Measurements from ENCODE around the gene TMEM179B.
"Not testable (repeated sequence)": the region's sequence is repeated elsewhere in the genome, so short reads cannot be mapped to it uniquely, and the experiment has no call there.

TMEM179B gene

GRCh38 chr11:62789576-62789975, 2.4 kb downstream of the TMEM179B start:
- DNase-seq (ENCODE audit: low read depth), result no peak

DNA sequence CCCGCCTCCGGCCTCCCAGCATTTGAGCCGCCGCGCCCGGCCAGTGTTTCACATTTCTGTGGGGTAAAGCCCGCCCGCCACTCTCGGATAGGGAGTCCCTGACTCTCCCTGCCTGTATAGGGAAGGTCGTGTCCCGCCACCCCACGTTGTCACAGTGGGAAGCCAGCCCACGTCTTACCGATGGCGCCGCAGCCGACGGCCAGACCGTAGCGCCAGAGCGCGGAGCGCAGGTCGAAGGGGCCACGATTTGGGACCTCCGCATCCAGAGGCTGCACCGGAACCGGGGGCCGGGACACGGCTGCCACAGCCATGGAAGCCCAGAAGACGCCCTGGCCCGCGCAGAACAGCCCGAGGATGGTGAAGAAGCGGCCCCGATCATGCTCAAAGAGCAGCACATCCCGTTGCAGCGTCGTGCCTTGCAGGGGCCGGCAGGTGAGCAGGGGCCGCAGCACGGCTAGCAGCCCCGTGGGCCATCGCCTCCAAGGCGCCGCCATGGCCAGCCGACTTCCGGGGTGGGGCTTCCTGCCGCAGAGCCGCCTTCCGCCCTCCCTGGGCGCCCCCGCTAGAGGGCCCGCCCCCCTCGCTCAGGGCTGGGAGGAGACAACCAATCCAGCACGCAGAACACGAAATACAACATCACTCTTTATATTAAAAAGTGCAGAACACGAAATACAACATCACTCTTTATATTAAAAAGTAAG, 4.4 kb downstream of the TMEM179B start, which contains the start of gene TMEM223:
TSS of gene TMEM223 (minus strand) at position 506 of the 701 bp plus-strand sequence. CDS start at position 494, 12 bp downstream.
- DNase-seq (ENCODE audit: low read depth), result peak; percentile 80

GRCh38 chr11:62792202-62792575, 5.0 kb downstream of the TMEM179B start:
- no peak for DNase-seq (ENCODE audit: low read depth)

- no peak for DNase-seq (ENCODE audit: low read depth)
Measured at GRCh38 chr11:62794201-62794775, 7.1 kb downstream of the TMEM179B start.

GRCh38 chr11:62796281-62796680, 9.1 kb downstream of the TMEM179B start:
- DNase-seq (ENCODE audit: low read depth), result no peak

DNA sequence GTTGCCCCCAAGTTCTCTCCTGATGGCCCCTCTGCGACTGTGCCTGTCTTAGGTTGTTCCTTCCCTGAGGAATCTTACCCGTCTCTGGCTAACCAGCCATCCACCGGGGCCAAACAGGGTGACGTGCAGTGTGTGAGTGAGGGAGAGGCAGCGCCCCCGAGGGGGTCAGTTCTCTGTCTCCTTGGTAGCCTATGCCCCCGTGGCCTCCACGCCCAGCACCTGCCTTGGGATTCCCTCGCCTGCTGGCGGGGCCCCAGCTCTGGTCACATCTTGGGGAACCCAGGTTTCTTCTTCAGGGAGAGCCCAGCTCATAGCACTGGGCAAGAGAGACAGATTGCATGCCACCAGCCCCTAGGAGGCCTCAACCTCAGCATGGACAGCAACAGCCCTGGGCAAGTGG, 12.3 kb downstream of the TMEM179B start:
- no peak for DNase-seq (ENCODE audit: low read depth)

GRCh38 chr11:62801071-62801470, 13.9 kb downstream of the TMEM179B start:
- DNase-seq (ENCODE audit: low read depth), result no peak

DNA sequence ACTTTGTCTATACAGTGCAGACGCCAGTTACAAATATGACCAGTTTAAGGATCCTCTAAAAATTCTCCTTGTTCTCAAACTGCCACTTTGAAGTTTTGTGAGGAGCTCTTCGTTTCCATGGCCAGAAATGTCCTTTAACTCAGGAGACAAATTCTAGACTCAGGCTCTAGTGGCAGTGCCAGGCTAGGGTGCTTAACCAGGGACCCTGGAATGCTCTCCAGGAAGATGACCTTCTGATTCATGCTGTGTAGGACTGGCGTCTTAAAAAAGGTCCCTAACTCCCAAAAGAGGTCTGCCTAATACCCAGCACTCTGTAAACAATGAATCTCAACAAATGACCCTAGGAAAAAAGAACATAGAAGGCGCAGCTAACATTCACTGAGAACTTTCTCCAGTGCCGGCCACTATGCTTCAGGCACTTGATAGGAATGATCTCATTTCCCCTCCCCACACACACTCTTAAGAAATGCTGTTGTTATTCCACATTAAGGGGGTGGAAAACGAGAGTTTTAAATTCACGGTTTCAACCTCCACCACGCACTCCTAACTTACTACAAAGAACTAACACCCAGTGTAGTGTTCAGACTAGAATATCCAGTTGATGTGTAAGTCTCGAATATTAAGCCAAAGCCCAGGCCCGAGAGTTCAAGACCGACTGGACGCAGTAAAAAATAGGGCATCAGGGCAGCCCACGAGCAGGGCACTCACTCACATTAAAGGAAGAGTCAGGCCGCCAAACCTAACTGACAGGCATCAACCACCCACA, 17.3 kb downstream of the TMEM179B start:
- no peak for DNase-seq (ENCODE audit: low read depth)

GRCh38 chr11:62805076-62805892, 18.1 kb downstream of the TMEM179B start, which contains the start of gene NXF1:
Gene NXF1 (minus strand): TSS chr11:62805440. CDS start chr11:62805356, 84 bp downstream.
- peak; percentile 92 for DNase-seq (ENCODE audit: low read depth)

GRCh38 chr11:62805961-62806441, 18.8 kb downstream of the TMEM179B start:
- DNase-seq (ENCODE audit: low read depth), result no peak

DNA sequence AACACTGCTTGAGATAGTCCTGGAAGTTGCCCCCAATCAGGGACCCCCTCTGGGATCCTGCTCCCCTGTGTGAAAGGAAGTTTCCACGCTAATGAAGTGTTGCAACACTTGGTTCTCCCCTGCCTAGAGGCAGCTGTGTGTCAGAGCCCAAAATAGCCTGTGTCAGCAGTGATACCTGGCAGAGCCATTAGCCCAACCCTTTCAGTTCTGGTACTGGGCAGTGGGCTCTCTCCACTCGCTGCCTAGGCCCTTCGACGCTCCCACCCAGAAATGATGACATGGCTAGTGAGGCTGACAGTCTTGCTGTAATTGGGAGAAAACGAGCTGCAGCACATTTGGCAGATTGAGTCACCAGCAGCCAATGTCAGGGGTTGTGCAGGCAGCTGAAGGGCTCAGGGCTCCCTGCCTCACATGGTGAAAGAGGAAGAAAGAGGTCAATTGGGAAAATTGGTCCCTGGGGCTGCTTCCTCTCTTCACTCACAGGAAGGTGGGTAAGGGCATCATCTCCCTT, 19.5 kb downstream of the TMEM179B start:
- no peak for DNase-seq (ENCODE audit: low read depth)

GRCh38 chr11:62810748-62811147, 23.5 kb downstream of the TMEM179B start:
- DNase-seq (ENCODE audit: low read depth), result no peak

GRCh38 chr11:62811659-62812058, 24.5 kb downstream of the TMEM179B start:
- DNase-seq (ENCODE audit: low read depth), result no peak

- no peak for DNase-seq (ENCODE audit: low read depth)
Measured at GRCh38 chr11:62816557-62816956, 29.4 kb downstream of the TMEM179B start.

DNA sequence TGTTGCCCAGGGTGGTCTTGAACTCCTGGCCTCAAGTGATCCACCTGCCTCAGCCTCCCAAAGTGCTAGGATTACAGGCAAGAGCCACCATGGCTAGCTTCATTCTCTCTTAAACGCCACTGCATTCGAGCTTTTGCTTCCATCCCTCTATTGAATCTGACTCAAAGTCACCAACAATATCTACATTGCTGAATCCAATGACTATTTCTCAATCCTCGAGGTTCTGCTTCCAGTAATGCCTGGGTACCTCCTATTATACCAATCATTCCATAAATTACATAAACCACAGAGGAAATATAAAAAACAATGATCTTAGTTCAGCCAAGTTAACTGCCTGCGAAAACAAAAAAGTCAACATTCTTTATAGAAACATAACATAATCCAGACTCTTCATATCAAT, 29.9 kb downstream of the TMEM179B start:
- no peak for DNase-seq (ENCODE audit: low read depth)

DNA sequence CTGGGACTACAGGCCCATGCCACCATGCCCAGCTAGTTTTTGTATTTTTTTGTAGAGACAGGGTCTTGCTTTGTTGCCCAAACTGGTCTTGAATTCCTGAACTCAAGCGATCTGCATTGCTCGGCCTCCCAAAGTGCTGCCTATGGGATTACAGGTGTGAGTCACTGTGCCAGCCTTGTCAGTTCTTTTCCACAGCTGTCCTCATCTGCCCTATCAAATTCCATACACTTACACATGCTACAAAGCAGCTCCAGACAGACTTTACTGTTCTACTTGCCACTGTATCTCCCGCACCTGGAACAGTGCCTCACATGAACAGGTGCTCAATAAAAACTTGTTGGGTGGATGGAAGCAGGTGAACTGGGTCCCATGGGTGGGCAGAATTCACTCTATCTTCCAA, 36.5 kb downstream of the TMEM179B start:
- no peak for DNase-seq (ENCODE audit: low read depth)

DNA sequence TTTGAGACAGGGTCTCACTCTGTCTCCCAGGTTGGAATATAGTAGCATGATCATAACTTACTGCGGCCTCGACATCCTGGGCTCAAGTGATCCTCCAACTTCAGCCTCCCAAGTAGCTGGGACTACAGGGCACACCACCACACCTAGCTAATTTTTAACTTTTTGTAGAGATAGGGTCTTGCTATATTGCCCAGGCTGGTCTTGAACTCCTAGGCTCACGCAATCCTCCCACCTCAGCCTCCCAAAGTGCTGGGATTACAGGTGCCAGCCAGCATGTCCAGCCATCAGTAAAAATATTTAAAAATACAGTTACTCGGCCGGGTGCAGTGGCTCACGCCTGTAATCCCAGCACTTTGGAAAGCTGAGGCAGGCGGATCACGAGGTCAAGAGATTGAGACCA, 40.9 kb downstream of the TMEM179B start:
- DNase-seq (ENCODE audit: low read depth), result not testable (repeated sequence)

DNA sequence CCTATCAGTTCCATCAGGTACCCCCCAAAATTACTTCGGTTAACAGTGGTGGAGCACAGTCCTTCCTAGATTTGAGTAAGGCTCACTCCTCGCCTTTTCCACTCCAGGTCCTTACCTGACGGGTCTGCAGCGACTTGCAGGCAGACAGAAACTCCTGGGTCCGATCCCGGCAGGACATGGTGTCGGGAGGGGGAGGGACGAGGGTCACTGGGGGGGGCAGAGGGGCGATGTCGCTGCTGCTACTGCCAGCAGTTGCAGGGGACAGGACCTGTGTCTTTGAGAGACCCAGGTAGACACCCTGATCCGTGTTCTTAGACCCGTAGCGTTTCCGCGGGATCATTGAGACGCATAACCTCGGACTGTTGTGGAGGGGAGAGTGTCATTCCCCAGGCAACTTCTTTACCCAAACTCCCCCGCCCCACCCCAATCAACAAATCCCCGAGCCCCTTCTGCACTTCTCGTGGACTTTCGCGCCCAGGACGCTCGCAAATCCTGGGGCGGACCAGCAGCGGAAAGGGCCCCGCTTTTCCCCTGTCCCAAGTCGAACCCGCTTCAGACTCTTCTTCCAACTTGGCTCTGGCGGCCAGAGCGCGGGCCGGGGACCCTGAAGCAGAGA, 43.8 kb downstream of the TMEM179B start:
- no peak for DNase-seq (ENCODE audit: low read depth)

DNA sequence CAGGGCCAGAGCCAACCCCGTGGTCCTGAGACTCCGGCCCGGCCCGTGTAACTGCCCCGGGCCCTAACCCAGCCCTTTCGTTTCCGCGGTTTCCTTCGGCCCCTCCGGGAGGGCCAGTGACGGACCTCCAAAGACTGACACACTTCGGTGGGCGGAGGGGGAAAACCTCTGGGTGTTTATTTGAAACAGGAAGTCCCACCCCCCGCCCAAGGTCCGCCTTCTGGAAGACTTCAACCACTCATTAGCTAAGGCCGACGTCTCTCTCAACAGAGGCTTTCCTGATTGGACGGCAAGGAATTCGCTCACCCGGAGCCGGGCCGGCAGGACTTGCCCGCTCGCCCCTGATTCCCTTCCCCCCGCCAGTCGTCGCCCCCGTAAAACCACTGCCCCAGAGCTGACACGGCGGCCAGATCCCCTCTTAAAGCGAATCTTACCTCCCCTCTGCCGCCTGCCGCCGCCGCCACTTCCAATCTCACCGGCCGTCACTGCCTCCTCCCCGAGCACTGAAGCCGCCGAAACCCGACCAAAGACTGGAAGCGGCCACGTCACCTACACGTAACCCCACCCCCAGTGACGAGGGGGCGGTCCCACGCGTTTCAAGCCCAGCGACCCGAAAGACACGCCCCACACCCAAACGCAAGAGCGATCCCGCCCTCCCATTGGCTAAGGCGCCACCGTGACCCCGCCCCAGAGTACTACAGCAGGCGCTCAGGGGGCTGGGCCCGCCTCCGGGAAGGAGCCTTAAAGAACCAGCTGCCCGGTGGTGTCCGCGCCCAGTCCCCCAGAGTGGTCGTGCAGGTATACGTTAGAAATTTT, 44.5 kb downstream of the TMEM179B start, which contains the start of gene STX5:
TSS of gene STX5 (minus strand) at position 532 of the 816 bp plus-strand sequence. CDS start 808 bp downstream, outside the sequence.
- DNase-seq (ENCODE audit: low read depth), result peak; percentile 98
